ENCODE results near the gene DTD2. TPM values are rescaled to one million over a fixed set of nuclear protein-coding genes. Genes with fewer than 3 reads are reported as not detected.

Gene DTD2
- polyA plus RNA-seq, 3 donors = 6.4 to 16.6 (median 15.0) TPM

DNA sequence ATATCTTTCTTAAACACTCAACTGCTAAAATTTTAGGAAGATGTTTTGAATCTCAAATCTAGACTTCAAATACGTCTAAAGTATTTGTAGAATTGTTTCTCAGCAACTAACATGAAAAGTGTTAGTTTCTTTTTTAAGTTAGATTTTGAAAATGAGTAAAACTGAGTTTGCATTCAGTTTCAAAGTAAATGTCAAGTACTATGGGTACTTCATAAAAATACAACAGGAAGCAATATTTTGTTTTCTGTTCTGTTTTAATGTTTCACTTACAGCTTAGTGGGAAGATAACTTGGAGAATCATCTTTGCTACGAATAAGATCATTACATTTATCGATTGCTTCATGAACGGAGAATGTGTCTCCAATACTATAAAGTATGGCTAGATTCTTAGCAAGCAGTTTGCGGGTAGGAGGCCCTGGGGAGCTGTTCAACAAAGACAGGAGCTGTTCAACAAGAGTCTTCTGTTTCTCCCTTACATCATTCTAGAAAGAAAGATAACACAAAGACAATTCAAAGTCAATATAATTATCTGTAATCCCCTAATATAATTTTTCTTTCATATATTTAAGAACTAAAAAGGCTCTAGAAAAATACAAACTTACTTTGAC, 57.2 kb downstream of the DTD2 start:
- H3K36me3 ChIP-seq (replicated peaks in 1 of 2; ENCODE audit: control insufficient read depth in 1 of 2, insufficient read depth in 2 of 2, low read length in 2 of 2) = peaks cover 64 to 86% of the 10 kb centered on the region in 2 donors
- H3K79me2 ChIP-seq (ENCODE audit: insufficient read depth, low read length) = peaks cover 24% of the 10 kb centered on the region
- intact Hi-C loops (cut with micrococcal nuclease) = no loop called here
- Mint-ChIP-seq H3K27ac (no peak overlapping the region), H3K4me3 (no peak overlapping the region), H3K27me3 (ENCODE audit: low read depth in 3 of 3) (no peaks in the 10 kb centered on the region), H3K9me3 (no peaks in the 10 kb centered on the region), H3K4me1 (no peaks in the 10 kb centered on the region), H3K36me3 (peaks cover 58 to 77% of the 10 kb centered on the region in 2 donors)
- no peaks in the 10 kb centered on the region for H3K27me3 ChIP-seq (ENCODE audit: control insufficient read depth in 2 of 2, insufficient read depth in 2 of 2, low read length in 2 of 2)
- no peak overlapping the region for H3K4me2 ChIP-seq (replicated peaks; ENCODE audit: extremely low read depth, low read length, poor library complexity, severe bottlenecking)
- peaks cover 13% of the 10 kb centered on the region for H4K20me1 ChIP-seq (ENCODE audit: insufficient read depth, low read length)
- 100% methylated on average over 2 of the region's 5 CpGs for WGBS (ENCODE audit: insufficient coverage)
- no peaks in the 10 kb centered on the region for H3K9me3 ChIP-seq (replicated peaks in 1 of 2; ENCODE audit: control insufficient read depth in 1 of 2, insufficient read depth in 1 of 2, low read length in 2 of 2)
- TF ChIP-seq, protein P1, sequence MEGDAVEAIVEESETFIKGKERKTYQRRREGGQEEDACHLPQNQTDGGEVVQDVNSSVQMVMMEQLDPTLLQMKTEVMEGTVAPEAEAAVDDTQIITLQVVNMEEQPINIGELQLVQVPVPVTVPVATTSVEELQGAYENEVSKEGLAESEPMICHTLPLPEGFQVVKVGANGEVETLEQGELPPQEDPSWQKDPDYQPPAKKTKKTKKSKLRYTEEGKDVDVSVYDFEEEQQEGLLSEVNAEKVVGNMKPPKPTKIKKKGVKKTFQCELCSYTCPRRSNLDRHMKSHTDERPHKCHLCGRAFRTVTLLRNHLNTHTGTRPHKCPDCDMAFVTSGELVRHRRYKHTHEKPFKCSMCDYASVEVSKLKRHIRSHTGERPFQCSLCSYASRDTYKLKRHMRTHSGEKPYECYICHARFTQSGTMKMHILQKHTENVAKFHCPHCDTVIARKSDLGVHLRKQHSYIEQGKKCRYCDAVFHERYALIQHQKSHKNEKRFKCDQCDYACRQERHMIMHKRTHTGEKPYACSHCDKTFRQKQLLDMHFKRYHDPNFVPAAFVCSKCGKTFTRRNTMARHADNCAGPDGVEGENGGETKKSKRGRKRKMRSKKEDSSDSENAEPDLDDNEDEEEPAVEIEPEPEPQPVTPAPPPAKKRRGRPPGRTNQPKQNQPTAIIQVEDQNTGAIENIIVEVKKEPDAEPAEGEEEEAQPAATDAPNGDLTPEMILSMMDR (IDR thresholded peaks at IDR 0.05) = no peak
- no peak for DNase-seq
- no peaks in the 10 kb centered on the region for H3K4me1 ChIP-seq (ENCODE audit: control insufficient read depth in 1 of 2, insufficient read depth in 2 of 2, low read length in 2 of 2)
- no peak overlapping the region for H2AFZ ChIP-seq (ENCODE audit: insufficient read depth, low read depth, low read length, poor library complexity, severe bottlenecking)
- no peak overlapping the region for H3K27ac ChIP-seq (ENCODE audit: low read depth in 1 of 2, low read length in 2 of 2)
- no peak overlapping the region for H3K9ac ChIP-seq (ENCODE audit: insufficient read depth, low read length, poor library complexity, severe bottlenecking)
- H3K4me3 ChIP-seq (replicated peaks in 1 of 3; ENCODE audit: low read depth in 2 of 3, low read length in 3 of 3) = no peak overlapping the region

Other genes with a start within 250 kb of the DTD2 start
- 10 to 100 TPM; 12.7 to 55.9 (median 21.5) TPM for gene HECTD1, start 249.7 kb downstream of the DTD2 start, polyA plus RNA-seq
- gene HEATR5A, start 37.0 kb downstream of the DTD2 start, polyA plus RNA-seq = 10 to 100 TPM; 13.1 to 21.0 (median 16.8) TPM
- under 1 TPM; 0.15 to 0.53 (median 0.28) TPM for gene GPR33, start 30.5 kb upstream of the DTD2 start, polyA plus RNA-seq
- 1 to 10 TPM in 2 of 3 donors, under 1 TPM in 1; 0.75 to 2.4 (median 2.3) TPM for gene NUBPL, start 103.9 kb upstream of the DTD2 start, polyA plus RNA-seq